T-cell (primary cell): Measurements from ENCODE around the gene PHF2. TPM values are rescaled to one million over a fixed set of nuclear protein-coding genes. Genes with fewer than 3 reads are reported as not detected.

Experiments
- ATAC-seq, 4 experiments: fragments of 200-7000 bp in 3 of 4; fragments of 150-1000 bp in 1 of 4; cut with Tn5 transposase; replicated peaks in 1 of 4; 1 replicate in 3 of 4; 2 replicates in 1 of 4; pipeline ENCODE4 v1.10.0; 2021; ENCODE audit warnings: moderate library complexity in 3 of 4, mild to moderate bottlenecking in 2 of 4, moderate number of reproducible peaks in 1 of 4
- CTCF ChIA-PET, 2 donors: fragments of 300-600 bp; sonication (Branson Sonifier 250); formaldehyde crosslinking; loops; one replicate each; lab custom pipeline; 2022; ENCODE audit warnings: antibody characterized with exemption in 2 of 2; lab: Charles Lee
- POLR2A ChIA-PET, 2 donors: fragments of 300-600 bp; sonication (Branson Sonifier 250); formaldehyde crosslinking; loops; one replicate each; lab custom pipeline; 2022; ENCODE audit warnings: antibody characterized with exemption in 2 of 2; lab: Charles Lee
- DNase-seq, 35 experiments: peaks; one replicate each; pipeline versions ENCODE4 v3.0.0 to v3.0.0-alpha.2; 2013 to 2023
- H3K27ac ChIP-seq: one replicate; pipeline ENCODE4 v1.5.1; 2013; ENCODE audit warnings: low read length
- H3K27me3 ChIP-seq, 2 experiments: replicated peaks in 1 of 2; 1 replicate in 1 of 2; 2 replicates in 1 of 2; pipeline versions ENCODE4 v1.6.1 to v1.7.0; 2013; ENCODE audit warnings: low read length in 1 of 2, mixed read lengths in 1 of 2; ENCODE audit not compliant: control insufficient read depth in 2 of 2, insufficient read depth in 2 of 2; ENCODE audit errors: extremely low read depth in 1 of 2
- H3K36me3 ChIP-seq, 2 donors: 1 replicate in 1 of 2; 2 replicates in 1 of 2; pipeline versions ENCODE4 v1.6.1 to v1.7.0; 2013; ENCODE audit warnings: low read length in 1 of 2; ENCODE audit not compliant: control insufficient read depth in 2 of 2, insufficient read depth in 1 of 2; ENCODE audit errors: extremely low read depth in 1 of 2
- H3K4me1 ChIP-seq, 2 experiments: 1 replicate in 1 of 2; 2 replicates in 1 of 2; pipeline versions ENCODE4 v1.6.1 to v1.7.0; 2013; ENCODE audit warnings: low read length in 2 of 2, mixed read lengths in 1 of 2; ENCODE audit not compliant: insufficient read depth in 2 of 2, control insufficient read depth in 1 of 2; ENCODE audit errors: extremely low read depth in 1 of 2
- H3K4me3 ChIP-seq, 2 donors: 1 replicate in 1 of 2; 2 replicates in 1 of 2; pipeline versions ENCODE4 v1.5.1 to v1.7.0; 2013; ENCODE audit warnings: mild to moderate bottlenecking in 2 of 2, low read length in 1 of 2, moderate library complexity in 1 of 2; ENCODE audit not compliant: control insufficient read depth in 1 of 2; ENCODE audit errors: extremely low read depth in 1 of 2
- H3K9me3 ChIP-seq: 2 replicates; pipeline ENCODE4 v1.7.0; 2013
- H3K27ac Mint-ChIP-seq, 2 donors: one replicate each; pipeline ENCODE4 v1.8.0; 2020 to 2021; ENCODE audit warnings: mild to moderate bottlenecking in 2 of 2, mixed read lengths in 2 of 2
- H3K27me3 Mint-ChIP-seq, 2 donors: one replicate each; pipeline ENCODE4 v1.8.0; 2021 to 2022; ENCODE audit warnings: mixed read lengths in 2 of 2
- H3K36me3 Mint-ChIP-seq: one replicate; pipeline ENCODE4 v1.8.0; 2021; ENCODE audit warnings: mixed read lengths
- H3K4me1 Mint-ChIP-seq, 3 donors: one replicate each; pipeline ENCODE4 v1.8.0; 2020 to 2022; ENCODE audit warnings: mixed read lengths in 3 of 3, mild to moderate bottlenecking in 1 of 3
- H3K4me3 Mint-ChIP-seq, 3 donors: one replicate each; pipeline ENCODE4 v1.8.0; 2020 to 2022; ENCODE audit warnings: mild to moderate bottlenecking in 3 of 3, mixed read lengths in 3 of 3, moderate library complexity in 3 of 3
- H3K9me3 Mint-ChIP-seq, 3 donors: one replicate each; pipeline ENCODE4 v1.8.0; 2020 to 2022; ENCODE audit warnings: mixed read lengths in 3 of 3
- WGBS: methylation state at CpG from one replicate; pipeline ENCODE4 v1.1.5; 2013; ENCODE audit warnings: missing lambda C conversion rate; ENCODE audit not compliant: insufficient coverage; 5-methylcytosine and 5-hydroxymethylcytosine counted together
- total RNA-seq, 35 experiments: library from RNA in 6 of 35; stranded (reverse) in 6 of 35; fragments of 120-200 nt in 1 of 35; gene quantifications; one replicate each; pipeline versions ENCODE4 v1.2.1 to v1.2.4 and lab custom pipeline; 2013 to 2026

PHF2 gene
- total RNA-seq, 5 donors from 2014 or later (not counting 1 experiment from before 2014, with no cell fraction given), result 24.6 to 38.5 (median 34.6) TPM

DNA sequence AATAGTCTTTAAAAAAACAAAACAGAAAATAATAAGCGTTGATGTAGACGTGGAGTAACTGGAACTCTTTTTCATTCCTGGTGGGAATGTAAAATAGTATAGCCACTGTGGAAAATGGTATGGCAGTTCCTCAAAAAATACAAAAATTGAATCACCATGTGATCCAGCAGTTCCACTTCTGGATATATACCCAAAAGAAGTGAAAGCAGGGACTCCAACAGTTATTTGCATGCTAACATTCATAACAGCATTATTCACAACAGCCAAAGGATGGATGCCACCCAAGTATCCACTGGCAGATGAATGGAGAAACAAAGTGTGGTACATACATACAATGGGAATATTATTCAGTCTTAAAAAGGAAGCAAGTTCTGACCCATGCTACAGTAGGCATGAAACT is 4.2 kb upstream of the PHF2 start:
- DNase-seq, result no peak
- no peak overlapping the region for H3K4me3 Mint-ChIP-seq
- whole genome bisulfite sequencing, result no CpG with 5 or more reads among the region's 2 CpGs
- POLR2A ChIA-PET, result interaction anchor here in 1 of 2 donors (0.6 kb wide), 1 partner anchor 509 kb away, joined by 3 read pairs; no protein-coding TSS in a partner anchor
- peak overlapping the region in 1 of 2 donors; percentile 44 for H3K27ac Mint-ChIP-seq
- no peaks in the 10 kb centered on the region for H3K27me3 Mint-ChIP-seq
- H3K9me3 Mint-ChIP-seq, result peaks cover 3 to 6% (median 3%) of the 10 kb centered on the region in 3 donors
- Histone ChIP-seq H3K9me3 (peaks cover 2% of the 10 kb centered on the region), H3K36me3 (no peaks in the 10 kb centered on the region), H3K27ac (no peak overlapping the region), H3K4me3 (no peak overlapping the region), H3K4me1 (peaks cover 8 to 21% of the 10 kb centered on the region in 2 experiments), H3K27me3 (no peaks in the 10 kb centered on the region)
- CTCF ChIA-PET, result no interaction called here
- H3K36me3 Mint-ChIP-seq, result peaks cover 3% of the 10 kb centered on the region
- H3K4me1 Mint-ChIP-seq, result peaks cover 15 to 28% (median 19%) of the 10 kb centered on the region in 3 donors
- no peak for ATAC-seq

DNA sequence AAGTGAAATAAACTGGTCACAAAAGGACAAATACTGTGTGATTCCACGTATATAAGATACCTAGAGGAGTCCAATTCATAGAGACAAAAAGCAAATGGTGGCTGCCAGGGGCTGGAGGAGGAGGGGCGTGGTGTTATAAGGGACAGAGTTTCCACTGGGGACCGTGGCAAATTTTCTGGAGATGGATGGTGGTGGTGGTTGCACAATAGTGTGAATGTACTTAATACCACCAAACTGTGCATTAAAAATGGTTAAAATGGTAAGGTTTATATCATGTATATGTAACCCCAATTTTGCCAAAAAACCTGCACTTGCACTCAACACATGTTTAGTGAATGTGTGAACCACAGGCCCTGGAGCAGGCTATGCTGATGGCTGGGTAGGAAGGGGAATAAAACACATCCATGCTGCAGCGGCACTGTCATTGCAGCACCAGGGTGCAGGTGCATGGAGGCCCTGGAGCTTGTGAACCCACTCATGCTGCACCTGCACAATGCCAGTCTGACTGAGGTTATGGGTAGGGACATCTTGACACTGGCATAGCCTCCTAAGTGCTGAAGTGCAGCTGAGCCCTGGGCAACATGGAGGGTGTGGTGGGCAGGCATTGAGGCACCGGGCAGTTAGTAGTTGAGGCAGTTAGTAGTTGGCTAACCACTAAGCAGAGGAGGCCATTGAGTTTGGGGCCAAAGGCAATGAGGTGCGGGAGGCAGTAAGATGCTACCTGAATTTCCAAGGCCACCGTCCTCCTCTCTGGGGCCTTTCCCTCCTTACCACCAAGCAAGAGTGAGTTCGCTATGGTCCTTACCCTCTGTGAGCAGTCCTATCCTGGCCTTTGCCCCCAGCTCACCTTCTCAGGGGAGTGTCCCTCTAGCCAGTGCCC is 3.5 kb upstream of the PHF2 start:
- no peak for ATAC-seq
- WGBS, result 87% methylated on average over 3 of the region's 8 CpGs
- no peak overlapping the region for H3K27ac ChIP-seq
- Mint-ChIP-seq H3K27ac (peak overlapping the region; percentile 15 to 44), H3K27me3 (no peaks in the 10 kb centered on the region), H3K4me3 (peak overlapping the region in 1 of 3 donors; percentile 51), H3K4me1 (peaks cover 14 to 26% (median 19%) of the 10 kb centered on the region in 3 donors), H3K36me3 (peaks cover 3% of the 10 kb centered on the region), H3K9me3 (peaks cover 3 to 6% (median 3%) of the 10 kb centered on the region in 3 donors)
- H3K4me3 ChIP-seq, result no peak overlapping the region
- no peaks in the 10 kb centered on the region for H3K27me3 ChIP-seq
- CTCF ChIA-PET, result interaction anchor here in 1 of 2 donors (0.5 kb wide), 1 partner anchor 528 kb away, joined by 3 read pairs; no protein-coding TSS in a partner anchor
- peaks cover 2% of the 10 kb centered on the region for H3K9me3 ChIP-seq
- peaks cover 10 to 21% of the 10 kb centered on the region in 2 experiments for H3K4me1 ChIP-seq
- no peak for DNase-seq
- no peaks in the 10 kb centered on the region for H3K36me3 ChIP-seq
- POLR2A ChIA-PET, result interaction anchor here in 1 of 2 donors (0.6 kb wide), 1 partner anchor 510 kb away, joined by 3 read pairs; no protein-coding TSS in a partner anchor

- no CpG with 5 or more reads among the region's 3 CpGs for WGBS
- Histone ChIP-seq H3K27ac (no peak overlapping the region), H3K4me3 (no peak overlapping the region), H3K27me3 (no peaks in the 10 kb centered on the region), H3K9me3 (peaks cover 2% of the 10 kb centered on the region), H3K36me3 (no peaks in the 10 kb centered on the region), H3K4me1 (peaks cover 13 to 27% of the 10 kb centered on the region in 2 experiments)
- H3K36me3 Mint-ChIP-seq, result peaks cover 3% of the 10 kb centered on the region
- no peaks in the 10 kb centered on the region for H3K27me3 Mint-ChIP-seq
- H3K27ac Mint-ChIP-seq, result no peak overlapping the region
- ATAC-seq, result no peak
- H3K4me3 Mint-ChIP-seq, result peak overlapping the region in 2 of 3 donors; percentile 51 to 55
- CTCF ChIA-PET, result interaction anchor here in 1 of 2 donors (0.5 kb wide), 1 partner anchor 528 kb away, joined by 3 read pairs; no protein-coding TSS in a partner anchor
- no peak for DNase-seq
- H3K4me1 Mint-ChIP-seq, result peaks cover 20 to 30% (median 25%) of the 10 kb centered on the region in 3 donors
- H3K9me3 Mint-ChIP-seq, result peaks cover 3 to 6% (median 3%) of the 10 kb centered on the region in 3 donors
- POLR2A ChIA-PET, result no interaction called here
These were observed 2.9 kb upstream of the PHF2 start for GRCh38 chr9:93573516-93573828.

DNA sequence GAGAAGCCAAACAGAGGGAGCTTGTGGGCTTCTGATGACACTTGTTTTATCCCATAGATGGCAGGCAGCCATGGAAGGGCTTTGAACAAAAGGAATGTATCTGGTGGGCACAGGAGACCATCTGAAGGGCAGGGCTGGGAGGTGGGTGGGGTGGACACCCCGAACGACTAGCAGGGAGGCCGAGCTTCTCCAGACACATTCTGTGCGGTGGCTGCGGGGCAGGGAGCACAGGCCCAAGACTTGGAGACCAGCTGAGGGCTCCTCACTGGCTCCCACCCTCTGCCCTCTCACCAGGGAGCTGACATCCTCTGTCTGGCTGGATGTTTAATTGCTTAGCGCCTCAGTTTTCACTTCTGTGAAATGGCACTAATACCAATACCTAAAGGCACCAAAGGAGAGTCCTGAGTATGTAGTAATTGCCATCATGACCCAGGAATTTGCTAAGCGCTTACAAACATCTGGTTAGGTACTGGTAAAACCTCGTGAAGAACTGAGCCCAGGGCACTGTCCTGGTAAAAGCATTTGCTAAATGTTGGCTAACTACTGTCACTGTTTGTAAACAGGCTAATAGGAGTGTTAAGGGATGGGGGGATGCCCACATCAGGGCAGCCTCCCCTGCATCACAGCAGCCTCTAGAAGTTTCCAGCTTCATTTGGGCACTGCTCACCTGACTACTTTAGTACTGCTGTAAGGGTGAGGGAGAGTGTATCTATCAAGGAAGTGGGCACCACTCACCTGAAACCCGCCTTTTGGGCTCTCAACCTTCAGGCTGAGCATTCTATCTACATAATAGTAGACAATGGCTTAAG is 2.1 kb upstream of the PHF2 start:
- ChIA-PET POLR2A (no interaction called here), CTCF (interaction anchor here in 1 of 2 donors (0.6 kb wide), 1 partner anchor 126 kb away, joined by 7 read pairs; no protein-coding TSS in a partner anchor)
- ATAC-seq (no peak), DNase-seq (no peak)
- H3K4me3 ChIP-seq, result no peak overlapping the region
- H3K4me3 Mint-ChIP-seq, result peak overlapping the region; percentile 83 to 87 (median 87)
- H3K27me3 Mint-ChIP-seq, result no peaks in the 10 kb centered on the region
- no peaks in the 10 kb centered on the region for H3K27me3 ChIP-seq
- no peaks in the 10 kb centered on the region for H3K36me3 ChIP-seq
- peaks cover 28 to 38% (median 33%) of the 10 kb centered on the region in 3 donors for H3K4me1 Mint-ChIP-seq
- no peak overlapping the region for H3K27ac ChIP-seq
- H3K36me3 Mint-ChIP-seq, result peaks cover 3% of the 10 kb centered on the region
- H3K9me3 ChIP-seq, result peaks cover 2% of the 10 kb centered on the region
- peaks cover 13 to 32% of the 10 kb centered on the region in 2 experiments for H3K4me1 ChIP-seq
- peaks cover 3 to 6% (median 3%) of the 10 kb centered on the region in 3 donors for H3K9me3 Mint-ChIP-seq
- 91% methylated on average over 4 of the region's 9 CpGs for WGBS
- peak overlapping the region; percentile 8 to 48 for H3K27ac Mint-ChIP-seq

DNA sequence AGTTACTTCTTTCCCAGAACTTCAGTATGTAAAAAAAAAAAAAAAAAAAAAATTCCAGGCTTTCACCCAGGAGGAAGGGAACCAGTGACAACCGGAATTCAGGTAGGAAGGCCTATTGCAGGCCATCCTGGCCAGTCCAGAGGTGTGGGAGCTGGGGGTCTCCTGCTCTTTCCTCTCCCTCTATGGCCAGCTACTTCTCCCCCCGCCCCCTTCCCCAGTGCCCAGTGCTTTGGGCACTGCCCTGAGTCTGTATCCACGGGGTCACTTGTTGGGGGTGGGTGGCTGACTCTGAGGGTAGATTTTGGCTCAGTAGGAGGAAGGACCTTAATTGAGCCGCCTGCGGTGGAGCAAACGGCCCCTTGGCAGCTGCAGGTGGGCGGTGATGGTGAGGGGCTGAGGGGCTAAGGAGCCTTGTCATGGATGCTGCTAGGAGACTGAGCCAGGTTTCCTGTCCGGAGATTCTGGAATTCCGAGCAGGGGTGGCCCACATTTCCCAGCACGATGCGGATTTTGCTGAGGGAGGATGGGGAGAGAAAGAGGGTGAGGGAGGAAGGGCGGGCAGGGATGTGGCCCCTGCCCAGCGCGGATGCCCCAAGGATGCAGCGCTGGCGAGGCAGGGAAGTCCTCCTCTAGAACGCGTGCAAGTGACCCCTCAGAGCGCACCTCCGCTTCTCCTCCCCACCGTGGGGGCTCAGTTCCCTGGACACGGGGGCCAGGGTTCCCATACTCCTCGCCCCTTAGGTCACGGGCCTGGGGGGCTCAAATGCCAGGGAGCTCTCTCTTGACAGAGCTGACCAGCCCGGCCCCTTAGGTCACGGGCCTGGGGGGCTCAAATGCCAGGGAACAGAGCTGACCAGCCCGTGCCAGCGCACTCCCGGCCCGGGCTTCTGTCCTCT is 1.2 kb upstream of the PHF2 start:
- CTCF ChIA-PET, result interaction anchor here in 1 of 2 donors (0.6 to 1.5 kb wide), 3 partner anchors 9 to 810 kb away, joined by 3 to 12 read pairs (median 8); no protein-coding TSS in a partner anchor
- H3K27me3 ChIP-seq, result no peaks in the 10 kb centered on the region
- POLR2A ChIA-PET, result interaction anchor here in 1 of 2 donors (0.6 kb wide), 1 partner anchor 8 kb away, joined by 3 read pairs; no protein-coding TSS in a partner anchor
- peak overlapping the region; percentile 58 to 86 for H3K4me3 ChIP-seq
- peak overlapping the region; percentile 73 for H3K27ac ChIP-seq
- H3K9me3 Mint-ChIP-seq, result peaks cover 3 to 6% (median 3%) of the 10 kb centered on the region in 3 donors
- H3K36me3 Mint-ChIP-seq, result peaks cover 3% of the 10 kb centered on the region
- DNase-seq, result peak in 1 of 35 experiments; percentile 14
- peaks cover 2% of the 10 kb centered on the region for H3K9me3 ChIP-seq
- H3K4me3 Mint-ChIP-seq, result peak overlapping the region; percentile 83 to 87 (median 87)
- H3K4me1 ChIP-seq, result peaks cover 15 to 35% of the 10 kb centered on the region in 2 experiments
- no peaks in the 10 kb centered on the region for H3K36me3 ChIP-seq
- no peak for ATAC-seq
- 44% methylated on average over 19 of the region's 30 CpGs for WGBS
- H3K27ac Mint-ChIP-seq, result peak overlapping the region; percentile 91 to 92
- no peaks in the 10 kb centered on the region for H3K27me3 Mint-ChIP-seq
- peaks cover 37 to 44% (median 42%) of the 10 kb centered on the region in 3 donors for H3K4me1 Mint-ChIP-seq
